Endometrial microvascular endothelial cells (primary cell): ENCODE measurements around the gene PAK4. TPM values are rescaled to one million over a fixed set of nuclear protein-coding genes. Genes with fewer than 3 reads are reported as not detected.

ENCODE experiments used
- in situ Hi-C: cut with HindIII; loops from 2 replicates; pipeline ENCODE4 v1.10.0; 2017; ENCODE audit warnings: low sequenced_read_pairs, low pct_unique_long_range_greater_than_20kb; ENCODE audit errors: inconsistent ontology term
- total RNA-seq: library from RNA; depleted of rRNA; stranded (reverse); fragments of >200 nt; gene quantifications from one replicate; pipeline ENCODE4 v1.2.3, GENCODE V29; 2015; ENCODE audit errors: inconsistent ontology term

PAK4 gene
- total RNA-seq, 1 donor from 2014 or later = 17.9 TPM

DNA sequence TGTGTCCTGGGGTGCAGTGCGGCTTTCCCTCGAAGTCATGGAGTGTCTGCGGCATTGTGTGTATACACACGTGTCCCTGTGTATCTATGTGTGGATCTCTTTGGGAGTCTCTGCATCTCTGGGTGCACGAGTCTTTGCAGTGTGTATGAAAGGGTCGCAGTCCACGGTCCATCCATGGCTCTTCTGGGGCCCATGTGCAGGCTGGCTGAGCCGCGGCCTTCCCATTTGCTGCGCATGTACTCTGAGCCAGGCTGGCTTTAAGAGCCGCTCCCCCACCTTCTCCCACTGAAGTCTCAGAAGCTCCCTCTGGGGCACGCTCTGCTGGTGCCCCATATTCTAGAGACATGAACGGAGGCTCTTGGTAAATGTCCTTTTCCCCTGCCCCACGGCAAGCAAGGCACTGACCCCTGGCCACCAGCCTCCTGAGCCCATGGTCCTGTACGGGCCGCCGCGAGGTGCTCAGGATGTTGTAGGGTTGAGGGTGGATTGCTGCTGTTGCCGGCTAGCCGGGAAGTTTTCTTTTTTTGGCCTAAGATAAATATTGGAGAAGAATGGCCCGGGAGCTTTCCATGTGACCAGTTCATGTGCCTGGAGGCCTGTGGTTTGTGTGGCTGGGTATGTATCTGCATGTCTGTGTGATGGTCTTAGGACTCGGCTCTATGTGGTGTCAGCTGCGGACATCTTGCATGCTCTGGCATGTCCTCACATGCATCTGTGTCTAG is 31.9 kb downstream of the PAK4 start:
- in situ Hi-C loops = no loop called here

DNA sequence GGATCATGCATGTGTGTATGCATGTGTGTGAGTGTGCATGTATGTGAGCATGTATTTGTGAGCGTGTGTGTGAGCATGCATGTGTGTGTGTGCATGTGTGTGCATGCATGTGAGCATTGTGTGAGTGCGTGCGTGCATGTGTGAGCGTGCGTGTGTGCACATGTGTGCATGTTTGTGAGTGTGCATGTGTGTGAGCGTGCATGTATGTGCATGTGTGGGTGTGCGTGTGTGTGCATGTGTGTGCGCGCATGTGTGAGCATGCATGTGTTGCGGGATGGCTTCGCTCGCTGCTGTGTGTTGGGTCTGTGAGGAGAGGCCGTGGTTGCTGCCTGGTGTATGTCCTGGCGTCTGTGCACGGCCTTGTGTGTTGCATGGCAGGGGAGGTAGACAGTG is 32.4 kb downstream of the PAK4 start:
- in situ Hi-C loops = no loop called here

DNA sequence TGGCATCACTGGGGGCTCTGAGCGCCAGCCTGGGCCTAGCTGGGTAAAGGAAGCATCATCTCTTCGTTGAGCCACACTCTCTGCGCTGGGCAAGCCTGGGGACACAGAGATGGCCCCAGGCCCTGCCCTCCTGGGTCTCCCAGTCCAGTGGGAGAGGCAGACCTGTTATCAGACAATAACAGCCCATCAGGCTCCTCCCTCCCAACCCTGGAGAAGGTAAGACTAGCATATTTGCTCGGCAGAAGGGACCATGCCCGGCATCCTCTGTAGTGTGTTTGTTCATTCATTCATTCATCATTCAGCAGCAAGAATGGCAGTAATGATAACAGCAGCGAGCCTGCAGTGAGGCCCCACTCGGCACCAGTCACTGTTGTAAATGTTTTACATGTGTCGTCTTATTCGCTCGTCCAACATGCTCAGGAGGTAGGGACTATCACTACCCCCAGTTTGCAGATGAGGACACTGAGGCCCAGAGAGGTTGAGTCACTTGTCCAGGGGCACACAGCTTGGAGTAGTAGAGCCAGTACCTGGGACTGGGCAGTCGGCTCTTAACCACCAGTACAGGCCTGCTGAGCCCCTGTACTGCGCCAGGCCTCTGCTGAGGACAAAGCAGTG is 33.2 kb downstream of the PAK4 start:
- in situ Hi-C loops = no loop called here

DNA sequence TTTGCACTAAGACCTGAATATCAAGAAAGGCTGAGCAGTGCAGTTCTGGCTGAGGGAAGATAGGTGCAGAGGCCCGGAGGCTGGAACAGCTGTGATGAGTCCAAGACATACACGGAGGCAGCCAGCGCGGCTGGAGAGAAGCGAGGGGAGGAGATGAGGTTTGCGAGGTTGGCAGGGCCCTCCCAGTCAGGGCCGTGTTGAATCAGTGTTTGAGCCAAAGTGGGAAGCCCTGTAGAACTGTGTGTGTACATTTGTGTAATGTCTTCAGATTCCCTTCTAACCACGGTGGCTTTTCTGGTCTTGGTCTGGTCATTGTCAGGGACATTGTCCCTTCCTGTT is 34.9 kb downstream of the PAK4 start:
- in situ Hi-C loops = no loop called here

DNA sequence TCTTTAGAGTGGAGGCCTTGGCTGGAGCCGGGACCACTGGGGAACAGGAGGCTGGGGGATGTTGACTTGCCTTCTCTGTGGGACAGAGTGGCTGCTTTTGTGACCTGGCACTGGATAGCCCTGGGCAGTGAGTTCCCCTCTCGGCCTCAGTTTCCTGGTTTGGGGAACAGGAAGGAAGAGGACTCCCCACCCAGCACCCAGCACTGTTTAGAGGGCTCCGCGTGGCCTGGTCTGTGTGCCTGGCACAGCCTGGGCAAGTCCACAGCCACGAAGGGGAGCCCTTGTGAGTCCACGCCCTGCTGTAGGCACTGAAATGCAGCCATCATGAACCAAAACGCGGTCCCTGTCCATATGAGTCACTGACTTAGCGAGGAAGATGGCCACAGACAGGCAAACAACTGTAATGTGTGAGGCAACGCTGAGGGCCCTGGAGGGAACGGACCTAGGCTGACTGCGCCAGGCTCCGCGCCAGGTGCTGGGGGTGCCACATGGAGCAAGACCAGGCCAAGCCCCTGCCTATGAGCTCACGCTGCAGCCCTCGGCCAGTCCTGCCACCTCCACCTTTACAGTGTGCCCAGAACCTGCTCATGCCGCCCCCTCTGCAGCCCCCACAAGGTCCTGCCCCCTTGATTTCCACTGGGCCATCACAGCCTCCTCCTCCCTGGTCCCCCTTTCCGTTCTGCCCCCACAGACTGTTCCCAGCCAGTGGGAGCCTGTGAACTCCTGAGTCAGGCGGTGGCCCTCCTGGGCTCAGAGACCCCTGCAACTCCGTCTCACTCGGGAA is 35.5 kb downstream of the PAK4 start:
- in situ Hi-C loops = no loop called here

DNA sequence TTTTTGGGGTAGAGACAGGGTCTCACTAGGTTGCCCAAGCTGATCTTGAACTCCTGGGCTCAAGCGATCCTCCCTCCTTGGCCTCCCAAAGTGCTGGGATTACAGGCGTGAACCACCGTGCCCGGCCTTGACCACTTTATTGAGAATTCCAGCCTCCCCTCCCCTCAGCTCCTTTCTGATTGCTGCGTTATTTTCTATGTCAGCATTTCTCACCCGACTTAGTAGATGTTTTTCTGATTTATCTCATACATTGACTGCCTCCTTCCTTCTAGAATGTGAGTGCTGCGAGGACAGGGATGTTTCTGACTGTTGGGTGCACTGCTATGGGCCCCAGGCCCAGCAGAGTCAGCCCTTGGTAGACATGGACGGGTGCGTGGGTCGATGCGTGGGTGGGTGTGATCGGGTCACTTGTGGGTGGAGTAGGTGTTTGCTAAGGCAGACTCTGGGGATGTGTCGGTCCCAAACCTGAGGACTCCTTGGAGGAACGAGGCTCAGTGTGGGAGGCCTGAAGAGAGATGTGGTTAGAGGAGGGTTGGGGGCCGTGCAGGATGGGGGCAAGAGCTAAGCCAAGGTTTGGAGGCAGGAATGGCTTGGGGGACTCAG is 37.0 kb downstream of the PAK4 start:
- in situ Hi-C loops = no loop called here

DNA sequence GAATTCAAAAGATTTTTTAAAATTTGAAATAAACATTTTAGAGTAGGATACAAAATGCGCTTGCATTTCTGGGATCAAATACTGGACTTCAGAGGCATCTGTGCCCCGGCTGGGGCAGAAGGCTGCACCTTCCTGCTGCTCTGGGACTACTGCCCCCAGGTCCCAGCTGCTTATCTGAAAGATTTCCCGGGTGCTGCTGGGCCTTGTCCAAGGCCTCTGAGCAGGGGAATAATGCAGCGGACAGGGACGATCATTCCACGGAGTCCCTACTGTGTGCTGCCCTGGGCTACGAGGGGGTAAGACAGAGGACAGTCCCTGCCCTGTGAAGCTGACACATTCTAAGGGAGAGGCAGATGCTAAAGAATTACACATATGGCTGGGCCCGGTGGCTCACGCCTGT is 38.0 kb downstream of the PAK4 start:
- in situ Hi-C loops = no loop called here

DNA sequence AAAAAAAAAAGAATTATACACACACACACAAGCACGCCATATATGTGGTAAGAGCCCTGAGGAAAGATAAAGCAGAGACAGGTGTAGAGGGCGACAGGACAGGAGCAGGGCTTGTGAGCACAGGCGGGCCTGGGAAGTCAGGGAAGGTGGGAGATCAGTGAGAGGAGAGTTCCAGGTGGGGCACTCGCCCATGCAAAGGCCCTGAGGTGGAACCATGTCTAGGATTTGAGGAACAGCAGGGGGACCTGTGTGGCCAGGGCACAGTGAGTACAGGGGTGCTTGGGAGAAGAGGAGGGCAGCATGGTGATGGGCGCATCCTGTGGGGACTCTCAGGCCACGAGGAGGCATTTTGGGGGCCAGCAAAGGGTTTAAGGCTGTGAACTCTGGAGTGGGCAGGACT is 38.7 kb downstream of the PAK4 start:
- in situ Hi-C loops = no loop called here

DNA sequence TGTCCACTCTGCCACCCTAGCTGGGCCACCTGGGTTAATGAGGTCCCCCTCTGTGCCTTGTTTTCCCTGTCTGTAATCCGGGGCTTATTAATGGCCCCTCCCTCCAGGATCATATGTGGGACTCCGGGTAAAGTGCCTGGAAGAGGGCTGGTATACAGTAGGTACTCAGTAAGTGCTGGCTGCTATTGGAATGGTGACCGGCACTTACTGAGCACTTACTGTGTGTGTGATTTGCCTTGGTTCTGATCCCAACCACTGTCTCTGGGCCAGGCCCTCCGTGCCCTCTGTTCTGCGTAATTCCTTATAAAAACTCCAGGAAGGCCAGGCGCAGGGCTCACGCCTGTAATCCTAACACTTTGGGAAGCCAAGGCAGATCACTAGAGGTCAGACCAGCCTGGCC is 40.3 kb downstream of the PAK4 start:
- in situ Hi-C loops = no loop called here

DNA sequence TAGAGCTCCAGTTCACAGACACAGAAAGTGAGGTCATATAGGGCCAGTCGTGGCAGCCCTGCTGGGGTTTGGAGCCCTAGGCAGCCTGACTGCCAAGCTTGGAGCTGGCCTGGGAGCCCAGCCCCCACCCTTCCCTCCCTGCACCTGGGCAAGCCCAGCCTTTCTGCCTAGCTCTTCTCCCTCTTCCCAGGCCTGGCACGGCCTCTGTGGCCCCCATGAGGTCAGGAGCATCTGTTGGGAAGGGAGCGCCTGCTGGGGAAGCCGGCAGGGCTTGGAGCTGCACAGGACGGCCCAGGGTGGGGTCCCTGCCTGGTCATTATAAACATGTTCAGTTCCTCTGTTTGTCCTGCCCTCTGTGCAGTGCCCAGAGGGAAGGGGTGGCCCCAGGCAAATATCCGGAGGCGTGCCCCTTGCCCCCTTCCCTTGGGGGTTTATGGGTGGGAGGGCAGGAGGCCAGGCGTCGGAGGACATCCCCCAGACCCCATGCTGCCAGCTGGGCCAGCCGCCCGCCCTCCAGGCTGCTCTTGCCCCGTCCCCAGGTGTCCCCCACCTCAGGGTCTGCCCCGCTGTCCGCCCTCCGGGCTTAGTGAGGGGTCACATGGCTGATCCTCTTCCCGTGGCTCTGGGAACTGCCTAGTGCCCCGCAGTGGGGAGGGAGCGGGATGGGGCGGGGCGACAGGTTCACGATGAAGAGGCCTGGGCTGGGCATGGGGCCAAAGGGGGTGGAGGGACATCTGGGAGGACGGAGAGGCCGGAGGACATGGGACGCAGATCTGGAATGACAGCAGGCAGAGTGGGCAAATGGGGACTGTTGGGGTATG is 41.2 kb downstream of the PAK4 start:
- in situ Hi-C loops = no loop called here

DNA sequence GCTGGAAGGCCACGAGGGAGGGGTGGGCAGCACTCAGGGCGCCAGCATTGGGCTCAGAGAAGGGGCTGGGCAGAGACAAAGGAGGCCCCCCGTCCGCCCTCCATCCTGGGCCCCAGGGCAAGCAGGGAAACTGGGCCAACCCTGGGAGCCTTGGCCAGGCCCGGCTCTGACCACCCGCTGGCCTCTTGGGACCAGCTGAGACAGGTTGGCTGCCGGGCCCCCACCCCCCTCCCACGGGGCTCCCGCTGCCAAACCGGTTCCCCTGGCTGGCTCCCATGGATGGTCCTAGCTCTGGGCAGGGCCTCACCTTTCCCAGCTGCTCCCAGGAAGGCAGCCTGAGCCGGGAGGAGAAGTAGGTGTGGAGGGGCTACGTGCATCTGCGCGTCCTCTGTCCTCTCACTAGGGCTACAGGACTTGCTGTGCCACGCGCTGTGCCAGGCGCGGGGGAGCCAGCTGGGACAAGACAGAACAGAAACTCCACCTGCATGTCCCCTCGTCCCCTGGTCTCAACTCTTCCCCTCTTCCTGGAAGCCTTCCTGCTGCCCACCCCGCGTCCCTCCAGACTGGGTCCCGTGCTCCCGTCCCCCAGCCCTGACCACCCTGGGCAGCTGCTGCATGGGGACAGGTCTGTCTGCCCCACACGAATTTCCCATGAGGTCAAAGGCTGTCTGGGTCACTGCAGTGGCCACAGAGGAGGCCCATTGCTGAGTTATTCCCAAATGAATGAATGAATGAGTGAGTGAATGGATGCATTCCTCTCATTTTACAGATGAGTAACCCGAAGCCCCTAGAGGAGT is 42.1 kb downstream of the PAK4 start:
- in situ Hi-C loops = no loop called here

DNA sequence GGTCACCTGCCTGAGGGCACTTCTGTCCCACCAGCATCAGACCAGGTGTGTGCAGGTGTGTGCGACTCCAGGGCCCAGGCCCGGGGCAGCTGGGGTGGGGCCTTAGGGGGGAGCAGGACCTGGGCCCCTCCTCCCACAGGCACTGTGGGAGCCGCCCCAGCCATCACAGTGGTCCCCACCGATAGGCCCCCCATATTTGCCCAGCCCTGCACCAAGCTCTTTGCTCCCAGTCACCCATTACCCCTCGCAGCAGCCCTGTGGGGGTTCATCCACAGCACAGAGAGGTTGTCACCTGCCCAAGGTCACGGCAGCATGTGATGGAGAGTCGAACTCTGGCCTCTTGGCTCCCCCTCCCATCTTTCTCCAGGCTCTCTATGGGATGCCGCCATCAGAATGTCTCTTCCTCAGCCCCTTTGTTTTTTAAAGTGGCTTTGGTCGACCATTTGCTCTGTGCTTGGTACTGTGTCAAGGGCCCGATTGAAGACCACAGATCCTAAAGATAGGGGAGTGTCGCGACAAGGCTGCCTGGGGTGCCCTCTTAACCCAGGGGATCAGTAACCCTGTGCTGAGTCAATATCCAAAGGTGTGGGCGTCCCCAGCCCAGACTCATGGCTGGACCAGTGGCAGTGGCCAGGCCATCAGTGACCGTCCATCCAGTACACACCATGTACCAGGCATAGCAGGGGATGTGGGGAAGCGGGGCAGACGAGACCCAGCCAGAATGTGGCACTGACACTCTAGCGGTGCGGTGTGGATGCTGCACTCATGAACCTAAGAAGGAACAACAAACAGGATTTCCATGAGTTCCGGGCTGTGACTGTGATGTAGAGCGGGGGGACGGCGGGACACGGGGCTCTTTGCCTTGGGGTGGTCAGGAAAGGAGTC is 42.9 kb downstream of the PAK4 start:
- in situ Hi-C loops = no loop called here

DNA sequence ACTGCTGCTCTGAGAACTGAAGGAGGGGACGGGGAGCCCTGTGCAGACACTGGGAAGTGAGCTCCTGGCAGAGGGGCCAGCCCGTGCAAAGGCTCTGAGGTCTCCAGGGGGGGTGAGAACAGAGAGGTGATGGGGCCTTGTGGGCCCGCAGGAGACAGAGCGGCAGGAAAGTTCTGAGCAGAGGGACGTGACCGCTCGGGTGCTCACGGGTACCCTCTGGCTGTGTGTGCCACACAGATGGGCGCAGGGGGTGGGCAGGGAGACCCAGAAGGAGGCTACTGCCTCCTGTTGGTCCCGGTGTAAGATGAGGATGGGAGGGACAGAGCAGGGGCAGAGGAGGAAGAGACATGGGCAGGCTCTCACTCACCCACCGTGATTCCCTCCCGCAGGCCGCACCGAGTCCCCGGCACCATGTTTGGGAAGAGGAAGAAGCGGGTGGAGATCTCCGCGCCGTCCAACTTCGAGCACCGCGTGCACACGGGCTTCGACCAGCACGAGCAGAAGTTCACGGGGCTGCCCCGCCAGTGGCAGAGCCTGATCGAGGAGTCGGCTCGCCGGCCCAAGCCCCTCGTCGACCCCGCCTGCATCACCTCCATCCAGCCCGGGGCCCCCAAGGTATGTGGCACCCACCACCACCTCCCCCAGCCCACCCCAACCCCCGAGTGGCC is 43.7 kb downstream of the PAK4 start:
- in situ Hi-C loops = no loop called here

DNA sequence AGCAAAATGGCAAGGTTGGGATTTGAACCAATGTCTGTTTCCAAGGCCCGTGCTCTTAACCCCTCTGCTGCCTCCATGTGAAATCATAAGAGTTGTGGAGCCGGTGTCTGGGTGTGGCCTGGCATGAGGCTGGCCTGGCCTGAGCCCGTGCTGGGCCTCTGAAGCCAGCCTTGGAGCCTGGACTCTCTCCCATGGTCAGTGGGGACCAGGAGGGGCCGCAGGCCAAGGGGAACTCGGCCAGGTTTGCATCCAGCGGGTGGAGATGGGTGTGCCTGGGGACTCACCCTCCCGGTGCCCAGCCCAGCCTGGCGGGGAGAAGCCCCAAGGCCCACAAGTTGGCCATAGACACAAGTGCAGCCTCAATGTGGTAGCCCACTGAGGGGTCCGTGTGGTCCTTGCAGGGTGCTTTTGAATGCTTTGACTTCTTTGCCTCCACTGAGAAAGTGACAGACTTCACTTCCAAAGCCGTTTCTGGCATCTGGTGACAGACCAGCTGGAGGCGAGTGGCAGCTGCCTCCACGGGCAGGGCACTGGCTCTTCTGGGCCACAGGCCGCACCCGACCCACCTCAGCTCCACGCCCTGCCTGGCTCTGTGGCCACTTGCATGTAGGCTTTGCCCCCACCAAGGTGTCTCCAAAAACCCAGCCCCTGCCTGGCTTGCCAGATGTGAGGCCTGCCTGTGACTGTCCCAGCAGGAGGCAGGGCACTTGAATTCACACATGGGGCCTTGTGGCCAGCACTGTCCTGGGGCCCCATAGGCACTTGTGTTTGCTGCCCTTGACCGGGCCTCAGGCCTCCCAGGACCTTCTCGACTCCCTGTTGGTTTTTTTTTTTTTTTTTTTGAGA is 45.0 kb downstream of the PAK4 start:
- in situ Hi-C loops = no loop called here

DNA sequence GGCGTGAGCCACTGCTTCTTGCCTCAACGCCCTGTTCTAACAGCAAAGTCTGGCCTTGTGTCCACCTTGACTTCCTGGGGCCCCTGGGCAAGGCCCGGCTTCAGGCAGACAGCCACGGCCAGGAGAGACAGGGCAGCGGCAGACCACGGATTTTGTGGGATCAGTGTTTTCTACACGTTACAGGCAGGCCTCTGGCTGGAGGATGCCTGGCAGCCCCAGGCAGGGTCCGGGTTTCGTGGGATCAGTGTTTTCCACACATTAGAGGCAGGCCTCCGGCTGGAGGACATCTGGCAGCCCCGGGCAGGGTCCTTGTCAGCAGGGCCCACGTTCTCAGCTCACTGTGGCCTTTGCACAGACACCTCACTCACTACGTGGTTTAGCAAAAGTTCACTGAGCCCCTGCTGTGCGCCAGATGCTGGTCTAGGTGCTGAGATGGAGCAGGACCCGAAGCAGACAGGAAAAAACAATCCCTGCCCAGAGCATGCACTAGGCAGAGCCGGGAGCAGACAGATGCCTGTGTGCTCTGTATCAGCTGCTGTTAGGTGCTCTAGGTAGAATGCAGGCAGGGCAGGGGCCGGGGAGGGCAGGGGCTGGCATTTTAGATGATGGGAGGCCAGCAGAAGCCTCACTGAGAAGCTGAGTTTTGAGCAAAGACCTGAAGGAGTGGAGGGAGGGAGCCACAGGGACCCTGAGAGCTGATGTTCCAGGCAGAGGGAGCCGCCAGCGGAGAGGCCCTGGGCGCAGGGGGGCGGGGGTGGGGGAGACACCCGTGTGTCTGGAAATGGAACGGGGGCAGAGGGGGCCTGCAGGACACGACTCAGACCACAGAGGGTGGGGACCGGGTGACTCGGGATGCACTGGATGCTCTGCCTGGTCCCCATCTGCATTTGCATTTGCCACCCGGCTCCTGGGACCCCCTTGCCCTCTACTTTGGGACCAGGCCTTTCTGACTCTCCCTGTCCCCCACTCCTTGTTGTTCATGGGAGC is 46.2 kb downstream of the PAK4 start:
- in situ Hi-C loops = no loop called here
